ENCODE data around the gene MAGEB17. TPM values are rescaled to one million over a fixed set of nuclear protein-coding genes. Genes with fewer than 3 reads are reported as not detected.

MAGEB17 gene
- total and polyA plus RNA-seq, 7 donors = 0.04 to 0.66 (median 0.60) TPM; not detected in 4

DNA sequence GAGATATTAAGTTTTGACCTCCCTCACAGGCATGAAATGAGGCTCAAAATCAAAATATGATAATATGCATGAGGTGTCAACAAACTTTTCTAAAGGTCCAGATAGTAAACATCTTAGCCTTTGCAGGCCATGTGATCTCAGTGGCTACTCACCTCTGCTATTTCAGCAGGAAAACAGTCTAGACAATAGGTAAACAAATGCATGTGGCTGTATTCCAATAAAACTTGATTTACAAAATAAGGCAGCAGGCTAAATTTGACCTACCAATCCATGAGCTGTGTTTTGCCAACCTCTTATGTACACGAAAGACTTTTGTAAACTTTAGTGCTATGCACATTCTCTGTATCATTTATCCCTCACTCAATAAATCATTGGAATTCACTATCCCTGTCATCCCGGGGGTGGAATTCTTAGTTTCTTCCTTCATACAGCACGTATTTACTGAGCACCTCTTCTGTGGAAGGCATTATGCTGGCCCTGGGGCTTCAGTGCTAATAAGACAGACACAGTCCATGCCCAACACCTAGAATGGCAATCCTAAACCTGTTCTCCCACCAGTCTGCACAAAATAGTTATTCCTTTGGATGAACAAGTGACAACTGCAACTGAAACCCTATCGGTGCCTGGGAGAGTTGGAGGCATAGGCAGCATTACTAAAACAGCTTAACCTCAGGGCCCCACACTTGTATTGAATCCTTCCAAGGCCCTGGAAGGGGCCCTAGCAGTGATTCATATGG, 19.9 kb downstream of the MAGEB17 start:
- no peaks in the 10 kb centered on the region for H3K4me1 ChIP-seq
- 42 to 69% methylated on average over 4 of the region's 4 CpGs for WGBS, 2 donors
- DNase-seq = no peak

DNA sequence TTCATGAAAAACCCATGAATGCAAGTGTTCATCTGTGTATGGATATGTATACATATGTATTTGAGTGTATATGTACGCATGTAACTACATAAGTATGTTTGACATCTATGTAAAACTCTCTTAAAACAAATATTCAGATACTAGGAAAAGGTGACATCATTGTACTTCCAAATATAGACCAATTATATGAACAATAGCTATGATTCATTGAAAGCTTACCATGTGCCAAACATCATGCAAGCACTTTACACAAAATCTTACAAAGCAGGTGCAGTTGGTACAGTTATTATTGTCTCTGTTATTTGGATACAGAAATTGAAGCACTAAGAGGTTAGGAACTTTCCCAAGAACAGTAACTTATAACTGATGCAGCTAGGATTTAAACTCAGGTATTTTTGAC, 21.4 kb downstream of the MAGEB17 start:
- Histone ChIP-seq H3K9me3 (no peaks in the 10 kb centered on the region), H3K4me3 (no peak overlapping the region), H3K27ac (no peak overlapping the region), H3K36me3 (no peaks in the 10 kb centered on the region), H3K27me3 (no peaks in the 10 kb centered on the region), H3K4me1 (no peaks in the 10 kb centered on the region)
- 3 to 64% methylated on average over 1 of the region's 1 CpG for WGBS, 2 donors
- TF ChIP-seq POLR2AphosphoS5 (IDR thresholded peaks at IDR 0.05) = no peak
- TF ChIP-seq, protein P1, sequence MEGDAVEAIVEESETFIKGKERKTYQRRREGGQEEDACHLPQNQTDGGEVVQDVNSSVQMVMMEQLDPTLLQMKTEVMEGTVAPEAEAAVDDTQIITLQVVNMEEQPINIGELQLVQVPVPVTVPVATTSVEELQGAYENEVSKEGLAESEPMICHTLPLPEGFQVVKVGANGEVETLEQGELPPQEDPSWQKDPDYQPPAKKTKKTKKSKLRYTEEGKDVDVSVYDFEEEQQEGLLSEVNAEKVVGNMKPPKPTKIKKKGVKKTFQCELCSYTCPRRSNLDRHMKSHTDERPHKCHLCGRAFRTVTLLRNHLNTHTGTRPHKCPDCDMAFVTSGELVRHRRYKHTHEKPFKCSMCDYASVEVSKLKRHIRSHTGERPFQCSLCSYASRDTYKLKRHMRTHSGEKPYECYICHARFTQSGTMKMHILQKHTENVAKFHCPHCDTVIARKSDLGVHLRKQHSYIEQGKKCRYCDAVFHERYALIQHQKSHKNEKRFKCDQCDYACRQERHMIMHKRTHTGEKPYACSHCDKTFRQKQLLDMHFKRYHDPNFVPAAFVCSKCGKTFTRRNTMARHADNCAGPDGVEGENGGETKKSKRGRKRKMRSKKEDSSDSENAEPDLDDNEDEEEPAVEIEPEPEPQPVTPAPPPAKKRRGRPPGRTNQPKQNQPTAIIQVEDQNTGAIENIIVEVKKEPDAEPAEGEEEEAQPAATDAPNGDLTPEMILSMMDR (IDR thresholded peaks at IDR 0.05) = no peak
- TF ChIP-seq EP300 (IDR thresholded peaks at IDR 0.05) = no peak
- DNase-seq = no peak
- intact Hi-C loops (cut with DNase I) = no loop called here

More for the DNA sequence above, 19.9 kb downstream of the MAGEB17 start:
- no peak overlapping the region for H3K4me3 ChIP-seq
- H3K9me3 ChIP-seq = no peaks in the 10 kb centered on the region
- H3K36me3 ChIP-seq = no peaks in the 10 kb centered on the region
- no peak overlapping the region for H3K27ac ChIP-seq
- H3K27me3 ChIP-seq = no peaks in the 10 kb centered on the region
- intact Hi-C loops (cut with DNase I) = no loop called here
- TF ChIP-seq POLR2A (IDR thresholded peaks at IDR 0.05) = no peak
- TF ChIP-seq EP300 (IDR thresholded peaks at IDR 0.05) = no peak
- TF ChIP-seq, protein P1 (IDR thresholded peaks at IDR 0.05) = no peak
- no peak for TF ChIP-seq POLR2AphosphoS5 (IDR thresholded peaks at IDR 0.05)

DNA sequence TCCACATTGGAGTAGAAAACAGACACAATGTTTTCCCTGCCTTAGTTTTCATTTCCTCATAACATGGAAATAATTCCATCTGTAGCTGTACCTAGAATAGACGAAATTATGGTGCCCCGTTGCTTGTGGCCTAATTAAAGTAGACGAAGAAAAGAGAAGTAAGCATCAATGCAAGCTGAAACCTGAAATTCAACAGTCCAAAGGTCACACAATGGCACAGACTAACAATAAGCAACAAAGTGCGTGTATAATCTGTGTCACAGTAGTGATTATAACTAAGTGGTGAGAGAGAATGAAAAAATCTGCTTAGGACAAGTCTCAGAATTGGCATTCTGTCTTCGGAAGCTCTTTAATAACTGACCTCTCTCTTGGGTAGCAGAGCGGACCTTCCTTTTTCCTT, 24.3 kb downstream of the MAGEB17 start:
- DNase-seq = no peak
- Histone ChIP-seq H3K27me3 (no peaks in the 10 kb centered on the region), H3K4me3 (no peak overlapping the region), H3K4me1 (no peaks in the 10 kb centered on the region), H3K36me3 (no peaks in the 10 kb centered on the region), H3K27ac (no peak overlapping the region), H3K9me3 (no peaks in the 10 kb centered on the region)
- 18 to 69% methylated on average over 6 of the region's 6 CpGs for WGBS, 2 donors
- TF ChIP-seq EP300 (IDR thresholded peaks at IDR 0.05) (no peak), POLR2A (IDR thresholded peaks at IDR 0.05) (no peak), POLR2AphosphoS5 (IDR thresholded peaks at IDR 0.05) (no peak)
- TF ChIP-seq, protein P1 (IDR thresholded peaks at IDR 0.05) = no peak
- intact Hi-C loops (cut with DNase I) = no loop called here

DNA sequence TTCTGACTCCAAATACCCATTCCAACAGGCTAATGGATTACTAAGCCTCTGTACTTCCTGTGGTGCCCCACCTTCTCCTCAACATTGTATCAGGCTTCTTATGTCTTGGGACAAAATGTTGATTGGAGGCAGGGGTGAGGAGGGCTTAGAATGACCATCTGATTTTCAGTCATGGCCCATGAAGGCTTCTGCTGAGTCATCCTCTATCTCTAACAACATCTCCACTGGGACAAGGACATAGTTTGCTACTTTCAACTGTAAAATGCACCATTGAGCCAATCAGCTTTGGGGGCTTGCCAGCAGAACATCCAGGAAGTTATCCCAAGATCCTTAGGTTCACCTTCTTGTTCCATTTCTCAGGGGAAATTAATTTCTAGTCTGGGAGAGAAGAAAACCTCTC, 29.5 kb downstream of the MAGEB17 start:
- intact Hi-C loops (cut with DNase I) = no loop called here
- Histone ChIP-seq H3K4me1 (no peaks in the 10 kb centered on the region), H3K27ac (no peak overlapping the region), H3K9me3 (no peaks in the 10 kb centered on the region), H3K36me3 (no peaks in the 10 kb centered on the region), H3K4me3 (no peak overlapping the region), H3K27me3 (no peaks in the 10 kb centered on the region)
- DNase-seq = no peak
- TF ChIP-seq, protein P1 (IDR thresholded peaks at IDR 0.05) = no peak
- TF ChIP-seq POLR2AphosphoS5 (IDR thresholded peaks at IDR 0.05) (no peak), EP300 (IDR thresholded peaks at IDR 0.05) (no peak), POLR2A (IDR thresholded peaks at IDR 0.05) (no peak)

DNA sequence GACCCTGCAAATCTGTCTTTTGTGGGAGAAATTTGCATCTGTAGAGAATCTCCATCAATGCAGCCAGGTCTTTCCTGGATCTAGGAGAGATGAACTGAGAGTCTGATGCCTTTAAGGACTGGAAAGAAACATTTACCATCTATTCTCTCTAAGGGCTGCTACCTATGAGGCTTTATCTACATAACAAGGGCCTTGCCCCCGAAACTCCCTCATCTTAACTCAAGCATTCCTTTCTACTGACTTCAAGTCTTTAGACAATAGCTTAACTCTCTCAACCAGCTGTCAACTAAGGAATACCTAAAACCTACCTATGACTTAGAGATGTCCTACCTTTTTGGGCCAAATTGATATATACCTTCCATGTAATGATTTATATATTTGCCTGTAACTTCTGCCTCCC, 32.1 kb downstream of the MAGEB17 start:
- no peak for DNase-seq
- Histone ChIP-seq H3K4me1 (no peaks in the 10 kb centered on the region), H3K36me3 (no peaks in the 10 kb centered on the region), H3K27ac (no peak overlapping the region), H3K4me3 (no peak overlapping the region), H3K27me3 (no peaks in the 10 kb centered on the region), H3K9me3 (no peaks in the 10 kb centered on the region)
- intact Hi-C loops (cut with DNase I) = no loop called here
- TF ChIP-seq POLR2AphosphoS5 (IDR thresholded peaks at IDR 0.05) (no peak), POLR2A (IDR thresholded peaks at IDR 0.05) (no peak), EP300 (IDR thresholded peaks at IDR 0.05) (no peak)
- TF ChIP-seq, protein P1 (IDR thresholded peaks at IDR 0.05) = no peak
- 81 to 83% methylated on average over 1 of the region's 1 CpG for WGBS, 2 donors

All from sigmoid colon (tissue), 7 donors.